T follicular helper cell (primary cell): ENCODE results near the gene NTSR1.
"Not testable (repeated sequence)": the region's sequence is repeated elsewhere in the genome, so short reads cannot be mapped to it uniquely, and the experiment has no call there.

Experiments used
- DNase-seq: peaks from one replicate; pipeline ENCODE4 v3.0.0-alpha.2; 2020; ENCODE audit warnings: low read depth

Gene NTSR1

DNA sequence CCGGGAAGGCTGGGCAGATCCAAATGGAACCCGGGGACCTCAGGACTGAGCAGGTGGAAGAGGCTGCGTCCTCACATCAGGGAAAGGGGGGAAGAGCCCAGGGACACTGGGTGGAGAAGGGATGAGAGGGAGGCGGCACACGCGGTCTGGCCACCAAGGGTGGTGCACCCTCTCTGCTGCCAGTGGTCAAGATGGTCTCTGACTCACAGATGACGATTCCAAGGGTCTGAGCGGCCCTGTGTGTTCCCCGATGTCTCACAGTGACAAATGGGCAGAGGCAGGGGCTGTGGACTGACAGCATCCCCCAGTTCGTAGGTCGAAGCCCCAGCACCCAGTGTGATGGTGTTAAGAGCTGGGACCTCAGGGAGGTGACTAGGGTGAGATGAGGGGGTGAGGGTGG lies 34.3 kb upstream of the NTSR1 start:
- DNase-seq, result no peak

DNA sequence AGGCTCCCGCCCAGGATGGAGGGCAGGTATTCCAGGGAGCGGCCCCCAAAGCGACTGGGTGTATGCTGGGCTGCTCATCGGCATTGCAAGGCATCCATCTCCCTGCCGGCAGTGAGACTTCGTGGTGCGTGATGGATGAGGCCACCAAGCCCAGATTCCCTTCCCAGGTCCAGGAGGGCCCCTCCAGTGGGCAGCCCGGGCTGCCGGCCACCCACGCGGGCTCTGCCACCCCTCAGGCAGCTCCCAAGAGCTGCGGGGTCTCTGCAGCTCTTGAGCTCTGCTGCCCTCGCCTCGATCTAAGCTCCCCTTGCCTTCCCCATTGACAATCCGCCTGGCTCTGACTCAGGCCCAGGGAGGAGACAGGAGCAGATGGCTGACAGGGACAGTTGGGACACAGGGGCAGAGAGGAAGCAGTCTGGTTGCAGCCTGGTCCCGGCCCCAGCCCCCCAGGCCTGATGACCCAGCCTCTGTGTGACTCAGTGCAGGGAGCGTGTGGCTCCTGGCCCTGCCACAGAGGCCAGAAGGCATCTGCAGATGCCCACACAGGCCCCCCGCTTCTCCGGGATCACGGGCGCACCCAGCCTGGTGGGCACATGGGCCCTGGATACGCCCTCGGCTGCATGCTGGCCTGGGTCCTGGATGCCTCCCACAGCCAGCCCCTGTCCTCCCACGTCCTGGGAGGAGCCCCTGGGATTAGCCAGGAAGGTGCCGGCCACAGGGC lies 33.3 kb upstream of the NTSR1 start:
- DNase-seq, result no peak

DNA sequence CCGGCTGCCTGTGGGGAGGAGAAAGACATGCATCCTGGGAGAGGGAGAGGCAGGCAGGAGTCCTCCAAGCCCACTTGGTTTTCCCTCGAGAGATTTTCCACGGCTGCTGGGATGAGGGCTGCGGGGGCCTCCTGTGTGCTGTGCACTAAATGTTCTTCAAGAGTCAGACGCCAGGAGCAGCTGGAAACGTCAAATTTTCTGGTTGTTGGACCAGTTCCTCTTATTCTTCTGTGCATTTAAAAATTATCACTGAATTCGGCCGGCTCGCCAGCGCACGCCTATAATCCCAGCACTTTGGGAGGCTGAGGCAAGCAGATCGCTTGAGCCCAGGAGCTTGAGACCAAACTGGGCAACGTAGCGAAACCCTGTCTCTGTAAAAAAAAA lies 32.8 kb upstream of the NTSR1 start:
- no peak for DNase-seq

DNA sequence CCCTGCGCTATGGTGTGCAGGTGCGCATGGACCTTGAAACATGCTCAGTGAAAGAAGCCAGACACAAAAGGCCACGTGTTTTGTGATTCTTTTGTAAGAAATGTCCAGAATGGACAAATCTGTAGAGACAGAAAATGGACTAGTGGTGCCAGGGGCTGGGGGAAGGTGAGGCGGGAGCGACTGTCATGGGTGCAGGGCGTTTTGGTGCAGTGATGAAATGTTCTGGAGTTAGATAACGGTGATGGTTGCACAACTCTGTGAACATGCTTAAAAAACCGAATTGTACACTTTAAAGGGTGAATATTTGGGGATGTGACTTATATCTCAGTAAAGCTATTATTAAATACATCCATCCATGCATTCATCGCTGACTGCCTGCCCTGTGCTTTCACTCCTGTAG lies 31.7 kb upstream of the NTSR1 start:
- no peak for DNase-seq

DNA sequence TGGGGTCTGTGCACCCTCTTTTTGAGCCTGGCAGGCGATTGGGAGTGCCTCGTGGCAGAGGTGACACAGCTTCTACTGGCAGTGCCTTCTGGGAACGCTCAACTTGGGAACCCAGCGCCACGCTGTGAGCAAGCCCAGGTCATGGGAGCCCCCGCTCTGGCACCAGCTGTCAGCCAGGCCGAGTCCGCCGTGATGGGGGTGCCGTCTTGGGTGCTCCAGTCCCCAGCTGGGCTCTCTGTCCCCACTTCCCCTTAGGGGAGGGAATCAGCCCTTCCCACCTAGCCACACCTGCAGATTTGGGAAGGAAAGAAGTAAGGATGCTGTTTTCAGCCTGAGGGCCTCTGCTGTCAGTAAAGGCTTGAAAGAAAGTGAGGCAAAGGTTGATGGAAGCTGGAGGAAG lies 31.0 kb upstream of the NTSR1 start:
- DNase-seq, result no peak

DNA sequence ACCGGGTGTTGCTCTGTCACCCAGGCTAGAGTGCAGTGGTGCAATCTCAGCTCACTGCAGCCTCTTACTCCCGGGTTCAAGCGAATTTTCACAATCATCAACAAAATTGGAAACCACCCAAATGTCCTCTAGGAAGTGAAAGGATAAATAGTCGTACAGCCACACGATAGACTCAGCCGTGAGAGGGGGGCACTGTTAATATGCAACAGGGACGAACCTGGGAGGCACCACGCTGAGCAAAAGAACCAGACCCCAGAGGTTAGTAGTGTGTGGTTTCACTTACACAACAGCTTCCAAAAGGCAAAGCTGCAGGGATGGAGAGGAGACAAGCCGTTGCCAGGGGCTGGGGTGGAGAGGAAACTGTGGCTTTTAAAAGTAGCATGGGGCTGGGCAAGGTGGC lies 30.1 kb upstream of the NTSR1 start:
- DNase-seq, result no peak

DNA sequence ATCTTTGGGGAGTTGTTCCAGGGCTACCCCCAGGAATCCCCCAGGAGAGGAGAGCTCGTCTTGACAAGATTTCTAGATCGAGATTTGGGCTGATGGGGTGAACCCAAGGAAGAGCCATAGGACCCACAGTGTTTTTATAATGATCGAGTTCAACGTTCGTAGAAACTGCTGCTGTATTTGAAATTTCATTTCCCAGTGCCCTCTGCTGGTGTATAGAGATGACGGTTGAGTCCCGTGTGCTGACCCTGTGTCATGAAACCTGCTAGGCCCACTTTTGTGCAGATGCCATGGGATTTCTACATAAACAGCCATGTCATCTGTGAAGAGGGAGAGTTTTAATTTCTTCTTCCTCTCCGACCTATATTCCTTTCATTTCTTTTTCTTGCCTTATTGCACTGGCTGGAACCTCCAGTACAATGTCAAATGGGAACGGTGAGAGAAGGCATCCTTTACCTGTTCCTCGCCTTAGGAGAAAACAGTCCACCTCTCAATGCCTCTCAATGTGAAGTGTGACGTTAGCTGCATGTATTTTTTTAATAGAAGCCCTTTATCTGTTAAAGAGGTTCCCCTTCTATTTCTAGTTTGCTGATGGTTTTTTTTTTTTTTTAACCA lies 28.6 kb upstream of the NTSR1 start:
- no peak for DNase-seq

DNA sequence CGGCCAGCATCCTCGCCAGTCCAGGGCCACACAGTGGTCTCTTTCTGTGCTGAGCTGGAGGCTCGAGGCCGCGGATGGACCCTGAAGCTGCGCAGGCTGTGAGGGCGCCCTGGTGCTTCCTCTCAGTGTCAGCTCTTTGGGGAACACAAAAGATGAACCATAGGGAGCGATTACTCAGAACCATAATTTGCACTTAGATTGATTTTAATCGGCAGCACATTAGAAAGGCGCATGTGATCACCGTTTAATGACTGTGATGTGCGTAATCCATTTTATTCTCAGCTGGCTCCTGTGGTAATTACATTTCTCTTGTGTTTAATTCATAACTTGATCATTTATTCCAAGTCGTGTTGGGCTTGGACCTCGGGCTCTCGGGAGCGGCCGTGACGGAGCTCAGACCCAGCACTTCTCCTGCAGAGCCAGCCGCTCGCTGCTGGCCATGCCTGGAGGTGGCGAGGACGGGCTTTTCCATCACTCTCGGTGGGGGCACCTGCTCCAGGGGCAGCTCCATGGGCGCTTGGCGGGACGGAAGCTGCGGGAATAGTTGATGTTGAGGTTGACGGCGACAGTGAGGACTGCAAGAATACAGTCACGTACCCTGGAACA lies 25.6 kb upstream of the NTSR1 start:
- no peak for DNase-seq

DNA sequence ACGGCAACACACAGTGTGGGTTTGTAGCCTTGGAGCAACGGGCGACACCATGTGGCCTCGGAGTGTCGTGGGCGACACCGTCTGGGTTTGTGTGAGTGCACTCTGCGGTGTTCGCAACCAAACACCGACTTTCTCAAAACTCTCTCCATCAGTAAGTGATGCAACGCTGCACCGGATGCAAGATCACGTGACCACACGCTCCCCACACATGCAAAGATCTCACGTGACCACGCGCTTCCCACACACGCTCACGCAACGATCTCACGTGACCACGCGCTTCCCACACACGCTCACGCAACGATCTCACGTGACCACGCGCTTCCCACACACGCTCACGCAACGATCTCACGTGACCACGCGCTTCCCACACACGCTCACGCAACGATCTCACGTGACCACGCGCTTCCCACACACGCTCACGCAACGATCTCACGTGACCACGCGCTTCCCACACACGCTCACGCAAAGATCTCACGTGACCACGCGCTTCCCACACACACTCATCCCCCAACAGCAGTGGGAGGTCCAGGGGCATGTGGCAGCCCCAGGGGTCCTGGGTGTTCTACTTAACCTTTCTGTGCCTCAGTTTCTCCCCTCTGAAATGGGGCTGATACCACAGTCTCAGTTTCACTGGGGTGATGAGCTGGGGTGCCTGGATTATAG lies 24.8 kb upstream of the NTSR1 start:
- DNase-seq, result not testable (repeated sequence)

DNA sequence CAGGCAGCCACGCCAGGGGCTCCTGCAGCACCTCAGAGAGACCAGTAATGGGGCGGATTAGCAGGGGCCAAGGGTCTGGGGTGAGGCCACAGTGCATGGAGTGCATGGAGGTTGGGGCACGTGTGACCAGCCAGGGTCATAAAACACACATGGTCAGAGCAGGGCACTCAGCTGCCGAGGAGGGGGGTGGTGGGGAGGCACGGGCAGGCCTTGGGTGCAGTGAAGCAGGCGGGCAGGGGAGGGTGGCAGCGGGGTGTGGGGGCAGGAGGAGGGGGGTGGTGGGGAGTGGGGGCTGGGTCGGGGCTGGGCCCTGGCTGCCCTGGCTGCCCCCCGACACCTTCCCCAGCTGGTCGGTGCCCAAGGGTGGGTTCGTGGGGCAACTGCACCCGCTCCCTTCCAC lies 23.7 kb upstream of the NTSR1 start:
- no peak for DNase-seq

DNA sequence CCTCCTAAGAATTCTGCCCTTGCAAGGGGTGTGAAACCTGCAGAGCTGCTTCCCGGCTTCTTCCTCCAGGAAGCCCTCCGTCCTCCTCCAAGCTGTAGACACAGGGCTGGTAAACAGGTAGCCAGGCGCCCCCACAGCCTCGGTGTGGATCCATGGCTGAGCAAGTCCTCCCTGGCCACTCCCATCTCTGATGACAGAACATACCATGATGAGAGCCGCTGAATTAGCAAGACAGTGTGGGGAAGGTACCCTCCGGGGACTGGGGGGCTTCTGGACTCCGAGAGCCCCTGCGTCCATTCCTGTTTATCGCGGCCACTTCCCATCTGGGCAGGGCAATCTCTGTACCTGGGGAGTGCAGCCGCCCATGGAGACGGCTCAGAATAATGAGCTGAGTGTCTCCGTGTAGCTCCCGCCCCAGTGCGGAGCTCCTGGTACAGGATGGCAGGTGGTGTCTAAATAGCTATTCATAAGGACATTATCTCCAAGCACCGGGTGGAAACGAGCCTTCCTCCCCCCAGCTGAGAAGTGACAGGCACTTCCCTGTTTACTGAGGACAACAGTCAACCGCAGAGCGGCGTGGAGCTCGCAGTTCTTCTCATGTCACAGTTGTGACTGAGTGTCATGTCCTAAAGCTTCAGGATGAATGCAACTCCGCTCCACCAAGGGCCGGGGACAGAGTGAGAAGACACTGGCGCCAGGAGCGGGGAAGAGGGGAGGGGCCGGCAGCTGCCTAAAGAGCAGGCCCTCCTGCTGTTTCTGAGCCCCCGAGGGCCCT lies 22.7 kb upstream of the NTSR1 start:
- no peak for DNase-seq

DNA sequence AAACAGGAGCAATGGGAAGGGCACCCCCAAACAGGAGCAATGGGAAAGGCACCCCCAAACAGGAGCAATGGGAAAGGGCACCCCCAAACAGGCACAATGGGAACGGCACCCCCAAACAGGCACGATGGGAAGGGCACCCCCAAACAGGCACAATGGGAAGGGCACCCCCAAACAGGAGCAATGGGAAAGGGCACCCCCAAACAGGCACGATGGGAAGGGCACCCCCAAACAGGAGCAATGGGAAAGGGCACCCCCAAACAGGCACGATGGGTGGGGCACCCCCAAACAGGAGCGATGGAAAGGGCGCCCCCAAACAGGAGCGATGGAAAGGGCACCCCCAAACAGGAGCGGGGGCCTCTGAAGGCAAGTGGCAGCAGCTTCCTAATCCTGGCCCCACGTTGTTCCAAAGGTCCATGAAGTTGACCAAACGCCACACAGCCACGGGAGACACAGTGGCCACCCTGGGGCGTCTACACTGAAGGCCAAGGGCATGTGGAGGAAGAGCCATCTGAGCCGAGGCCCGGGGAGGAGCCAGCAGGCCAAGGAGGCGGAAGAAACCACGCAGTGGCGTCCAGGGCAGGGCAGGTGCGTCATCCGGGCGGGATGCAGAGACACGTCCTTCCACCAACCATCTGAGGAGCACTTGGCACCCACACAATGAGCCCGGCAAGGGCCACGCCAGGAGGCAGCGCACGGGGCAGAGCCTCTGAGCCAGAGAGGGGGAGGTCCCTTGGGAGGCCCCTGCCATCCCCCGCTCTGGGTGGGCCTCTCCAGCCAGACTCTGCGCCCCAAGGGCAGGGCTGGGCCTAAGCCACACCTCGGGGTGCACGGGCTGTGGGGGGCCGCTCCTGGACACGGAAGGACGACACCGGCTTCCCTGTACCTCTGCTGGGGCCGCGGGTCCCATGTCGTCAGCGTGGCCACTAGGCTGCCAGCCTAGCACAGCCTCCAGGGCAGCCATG lies 21.5 kb upstream of the NTSR1 start:
- DNase-seq, result no peak

DNA sequence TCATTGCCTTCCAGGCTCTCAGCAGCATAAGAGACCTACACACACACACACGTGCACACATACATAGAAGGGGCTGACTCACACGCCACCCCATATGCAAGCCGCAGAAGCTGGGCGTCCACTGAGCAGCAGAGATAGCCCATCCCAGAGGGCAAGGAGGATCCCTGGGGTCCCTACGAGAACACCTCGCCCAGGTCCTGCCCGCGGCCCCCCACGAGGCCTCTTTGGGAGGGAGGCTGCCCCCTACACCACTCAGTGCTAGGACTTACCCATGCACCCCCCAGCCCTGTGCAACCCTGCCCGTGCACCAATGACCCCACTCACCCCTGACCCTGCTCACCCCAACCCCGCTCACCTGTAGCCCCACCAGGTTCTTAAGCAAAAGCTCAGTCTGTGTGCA lies 20.6 kb upstream of the NTSR1 start:
- no peak for DNase-seq

DNA sequence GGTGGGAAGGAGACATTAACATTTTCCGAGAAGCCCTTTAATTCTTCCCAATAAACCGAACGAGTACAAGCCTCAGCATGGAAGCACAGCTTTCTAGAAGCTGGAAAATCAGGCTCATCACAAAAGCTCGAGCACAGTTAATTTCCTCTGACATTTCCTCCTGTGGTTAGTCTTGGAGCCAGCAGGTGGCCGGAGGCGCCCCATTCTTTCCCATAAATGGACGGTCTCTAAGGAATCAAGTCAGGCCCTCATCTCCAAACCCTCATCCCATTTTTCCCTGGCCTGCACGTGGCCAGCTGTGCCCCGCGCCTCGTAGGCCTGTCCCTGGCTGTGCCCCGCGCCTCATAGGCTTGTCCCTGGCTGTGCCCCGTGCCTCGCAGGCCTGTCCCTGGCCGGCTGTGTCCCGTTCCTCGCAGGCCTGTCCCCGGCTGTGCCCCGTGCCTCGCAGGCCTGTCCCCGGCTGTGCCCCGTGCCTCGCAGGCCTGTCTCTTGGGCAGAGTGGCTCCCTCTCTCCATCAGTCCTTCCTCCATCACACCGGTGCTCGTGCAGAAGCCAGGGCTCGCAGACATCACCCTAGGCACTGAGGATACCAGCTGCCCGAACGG lies 19.7 kb upstream of the NTSR1 start:
- no peak for DNase-seq

DNA sequence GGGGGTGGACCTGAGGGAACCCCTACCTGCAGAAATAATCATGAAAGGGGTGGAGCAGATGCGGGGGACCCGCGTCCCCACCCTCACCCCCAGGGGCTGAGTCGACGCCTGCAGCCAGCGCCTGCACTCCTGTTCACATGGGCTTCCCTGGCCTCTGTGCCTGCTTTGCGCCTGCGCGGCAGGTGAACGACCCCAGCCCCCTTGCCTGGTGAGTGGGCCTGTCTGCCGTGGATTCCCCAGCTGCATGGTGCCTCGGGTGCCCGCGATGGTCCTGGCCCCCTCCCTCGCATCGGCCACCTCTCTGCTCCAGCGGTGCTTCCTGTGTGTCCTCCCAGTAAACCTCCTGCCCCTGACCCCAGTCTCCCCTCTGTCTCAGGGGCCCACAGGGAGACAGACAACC lies 18.8 kb upstream of the NTSR1 start:
- DNase-seq, result no peak

DNA sequence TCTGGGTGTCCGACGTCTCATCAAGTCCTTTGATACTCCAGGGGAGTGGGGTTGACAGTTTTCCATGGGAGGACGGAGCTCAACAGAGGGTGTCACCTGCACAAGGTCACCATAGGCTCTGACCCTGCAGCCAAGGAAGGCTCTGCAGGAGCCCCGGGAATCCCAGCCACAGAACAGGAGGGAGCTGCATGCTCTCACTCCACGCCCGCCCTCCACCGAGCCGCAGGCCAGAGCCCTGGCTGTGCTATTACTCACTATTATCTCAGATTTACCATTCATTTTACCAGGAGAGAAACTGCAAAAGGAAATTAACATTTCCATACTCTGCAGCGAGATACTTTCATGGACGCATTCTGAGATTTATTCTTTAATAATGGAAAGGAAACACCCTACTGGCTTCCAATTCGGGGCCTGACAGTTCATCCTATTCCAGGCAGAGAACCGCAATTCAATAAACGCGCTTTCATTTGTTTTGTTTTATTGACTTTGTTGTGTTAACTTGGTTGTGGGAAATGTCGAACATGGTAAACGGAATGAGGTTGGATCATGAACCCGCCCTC lies 18.3 kb upstream of the NTSR1 start:
- no peak for DNase-seq

DNA sequence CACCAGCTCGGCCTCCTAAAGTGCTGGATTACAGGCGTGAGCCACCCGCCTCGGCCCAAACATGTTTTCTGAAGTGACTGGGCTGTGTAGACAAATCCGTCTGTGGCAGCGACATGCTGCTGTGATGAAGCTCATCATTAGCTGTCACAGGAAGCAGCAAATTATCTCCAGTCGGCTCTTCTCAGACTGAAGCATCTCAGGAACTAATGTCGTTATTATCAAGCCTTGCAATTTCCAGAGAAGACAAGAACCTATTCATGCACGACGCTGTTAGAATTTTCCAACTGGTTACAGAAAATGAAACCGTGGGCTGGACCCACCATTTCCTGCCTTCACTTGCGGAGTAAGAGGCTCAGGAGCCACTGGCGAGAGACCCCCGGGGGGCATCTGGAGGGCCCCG lies 17.1 kb upstream of the NTSR1 start:
- DNase-seq, result no peak

DNA sequence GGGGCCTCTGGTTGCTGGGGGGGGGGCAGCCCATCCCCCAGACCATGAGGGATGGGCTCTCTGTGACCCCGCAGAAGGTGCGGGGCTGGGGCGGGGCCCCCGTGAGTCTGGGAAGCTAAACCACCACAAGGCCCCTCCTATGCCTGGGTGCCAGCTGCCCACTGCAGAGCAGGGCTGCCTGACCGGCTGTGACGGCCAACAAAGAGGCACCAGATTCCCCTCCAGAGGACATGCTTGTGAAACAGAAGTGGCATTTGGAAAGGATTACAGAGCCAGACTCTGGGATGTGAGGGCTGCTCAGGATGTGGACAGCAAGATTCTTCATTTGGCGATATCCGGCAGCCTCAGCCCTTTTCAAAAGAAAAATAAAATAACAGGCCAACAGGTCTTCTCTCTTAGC lies 16.5 kb upstream of the NTSR1 start:
- no peak for DNase-seq

DNA sequence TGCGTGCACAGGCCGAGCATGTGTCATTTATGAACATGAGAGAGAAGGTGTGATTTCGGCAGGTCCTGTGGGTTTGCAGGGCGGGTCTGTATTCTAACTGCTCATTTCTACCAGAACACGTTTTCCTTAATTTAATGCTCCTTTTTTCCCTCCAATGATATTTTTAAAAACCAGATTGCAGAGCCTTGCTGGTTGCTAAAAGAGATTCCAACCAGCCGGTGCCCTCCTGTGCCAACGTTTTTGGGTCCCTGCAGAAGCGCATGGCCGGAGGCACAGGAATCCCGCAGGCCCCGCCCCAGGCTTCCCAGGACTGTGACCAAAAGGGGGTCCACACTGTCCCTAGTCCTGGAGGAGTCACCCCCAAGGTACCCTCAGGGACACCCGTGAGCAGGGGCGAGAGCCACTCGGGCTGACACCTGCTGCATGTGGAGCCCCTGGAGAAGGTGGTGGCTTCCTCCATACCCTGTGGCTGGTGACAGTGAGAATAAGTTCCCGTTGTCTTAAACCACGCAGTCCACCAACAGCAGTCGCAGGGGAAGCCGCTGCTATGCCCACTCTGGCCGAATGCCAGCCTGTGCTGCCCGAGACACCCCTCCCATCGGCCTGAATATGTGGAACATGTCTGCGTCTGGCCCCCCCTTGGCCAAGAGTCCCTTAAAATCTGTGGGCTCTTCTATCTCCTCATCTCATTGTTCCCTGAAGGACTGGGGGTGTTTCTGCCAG lies 15.7 kb upstream of the NTSR1 start:
- DNase-seq, result no peak

DNA sequence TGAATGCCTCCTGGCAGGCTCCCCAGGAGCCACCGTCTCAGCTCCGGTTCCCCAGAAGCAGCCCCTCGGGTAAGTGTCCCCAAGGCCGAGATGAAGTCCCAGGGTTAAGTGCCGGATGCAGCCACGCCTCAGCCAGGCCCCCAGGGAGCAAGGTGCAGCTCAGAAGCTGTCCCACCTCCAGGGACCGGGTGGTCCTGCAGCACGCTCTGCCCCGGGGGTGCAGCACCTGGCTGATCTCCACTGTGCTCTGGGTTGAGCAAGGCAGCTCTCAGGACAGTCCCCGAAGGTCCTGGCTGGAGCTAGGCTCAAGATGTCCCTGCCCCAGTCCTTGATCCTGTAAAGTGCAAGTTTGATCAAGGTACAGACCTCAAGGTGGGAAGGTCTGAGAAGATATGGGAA lies 15.1 kb upstream of the NTSR1 start:
- no peak for DNase-seq
